ENCODE data around the gene QKI. TPM values are rescaled to one million over a fixed set of nuclear protein-coding genes. Genes with fewer than 3 reads are reported as not detected.
"Not testable (repeated sequence)": the region's sequence is repeated elsewhere in the genome, so short reads cannot be mapped to it uniquely, and the experiment has no call there.

Gene QKI
- total and polyA plus RNA-seq, 8 donors, result 8.0 to 261 (median 32.2) TPM

DNA sequence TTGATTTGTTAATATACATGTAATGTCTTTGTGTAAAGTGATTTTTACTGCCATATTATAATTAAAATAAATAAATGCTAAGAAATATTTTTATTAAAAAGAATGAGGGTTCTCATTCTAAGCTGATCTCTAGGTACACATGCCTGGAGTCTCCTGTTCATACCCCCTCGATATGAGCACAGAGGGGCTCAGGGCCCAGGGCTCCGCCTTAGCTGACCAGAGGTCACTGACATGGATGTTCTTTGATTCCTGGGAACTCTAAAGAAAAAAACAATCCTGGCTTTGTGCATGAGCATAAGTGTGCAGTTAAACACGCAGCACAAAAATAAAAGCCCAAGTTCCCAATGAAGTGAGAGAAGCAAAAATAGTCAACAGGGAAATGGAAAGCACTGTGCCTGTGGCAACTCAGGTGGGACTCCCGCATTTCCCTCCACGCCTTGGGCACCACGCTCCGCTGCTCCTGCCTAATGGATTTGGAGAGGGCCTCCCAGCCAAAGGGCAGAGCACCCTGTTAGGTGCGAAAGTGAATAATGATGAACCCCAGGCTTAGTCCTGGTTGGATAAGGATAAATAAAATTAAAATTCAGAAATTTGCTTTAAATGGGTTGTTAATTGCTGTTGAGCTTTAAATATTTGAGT is 33.3 kb upstream of the QKI start:
- 81 to 88% (median 86%) methylated on average over 8 of the region's 8 CpGs for WGBS, 5 donors
- DNase-seq, result no peak
- Histone ChIP-seq H3K9me3 (no peaks in the 10 kb centered on the region), H3K36me3 (no peaks in the 10 kb centered on the region), H3K4me3 (no peak overlapping the region), H3K4me1 (no peaks in the 10 kb centered on the region), H3K27me3 (no peaks in the 10 kb centered on the region), H3K27ac (no peak overlapping the region)
- TF ChIP-seq POLR2AphosphoS5 (IDR thresholded peaks at IDR 0.05) (no peak), POLR2A (IDR thresholded peaks at IDR 0.05) (no peak)
- intact Hi-C loops (cut with DNase I; ENCODE audit: low total_unique reads), result no loop called here

DNA sequence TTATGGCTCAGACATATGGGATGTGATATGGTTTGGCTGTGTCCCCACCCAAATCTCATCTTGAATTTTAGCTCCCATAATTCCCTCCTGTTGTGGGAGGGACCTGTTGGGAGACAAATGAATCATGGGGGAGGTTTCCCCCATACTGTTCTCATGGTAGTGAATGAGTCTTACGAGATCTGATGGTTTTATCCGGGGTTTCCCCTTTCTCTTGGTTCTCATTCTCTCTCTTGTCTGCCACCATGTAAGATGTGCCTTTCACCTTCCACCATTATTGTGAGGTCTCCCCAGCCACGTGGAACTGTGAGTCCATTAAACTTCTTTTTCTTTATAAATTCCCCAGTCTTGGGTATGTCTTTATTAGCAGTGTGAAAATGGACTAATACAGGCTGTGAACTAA is 31.1 kb upstream of the QKI start:
- H3K27me3 ChIP-seq; DNase-seq; H3K4me1 ChIP-seq; H3K9me3 ChIP-seq; H3K27ac ChIP-seq; intact Hi-C loops (cut with DNase I; ENCODE audit: low total_unique reads); H3K4me3 ChIP-seq; H3K36me3 ChIP-seq: not testable (repeated sequence)
- 83 to 93% (median 90%) methylated on average over 3 of the region's 3 CpGs for WGBS, 5 donors

DNA sequence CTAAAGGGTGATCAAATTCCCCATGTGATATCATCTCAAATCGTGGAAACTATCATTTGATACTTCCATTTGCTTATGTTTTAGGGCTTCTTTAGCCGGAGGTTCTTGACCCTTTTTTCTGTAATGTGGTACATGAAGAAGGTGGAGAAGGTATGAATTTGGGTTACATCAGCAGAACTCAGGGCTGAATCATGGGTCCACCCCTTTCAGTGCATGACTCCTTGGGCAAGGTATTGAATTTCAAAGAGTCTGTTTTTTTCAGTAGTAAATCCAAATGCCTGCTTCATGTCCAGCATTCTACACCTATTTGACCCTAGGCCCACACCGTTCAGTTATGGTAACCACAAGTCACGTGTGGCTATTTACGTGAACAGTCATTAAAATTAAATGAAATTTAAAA is 30.6 kb upstream of the QKI start:
- intact Hi-C loops (cut with DNase I; ENCODE audit: low total_unique reads), result no loop called here
- TF ChIP-seq, protein P1, sequence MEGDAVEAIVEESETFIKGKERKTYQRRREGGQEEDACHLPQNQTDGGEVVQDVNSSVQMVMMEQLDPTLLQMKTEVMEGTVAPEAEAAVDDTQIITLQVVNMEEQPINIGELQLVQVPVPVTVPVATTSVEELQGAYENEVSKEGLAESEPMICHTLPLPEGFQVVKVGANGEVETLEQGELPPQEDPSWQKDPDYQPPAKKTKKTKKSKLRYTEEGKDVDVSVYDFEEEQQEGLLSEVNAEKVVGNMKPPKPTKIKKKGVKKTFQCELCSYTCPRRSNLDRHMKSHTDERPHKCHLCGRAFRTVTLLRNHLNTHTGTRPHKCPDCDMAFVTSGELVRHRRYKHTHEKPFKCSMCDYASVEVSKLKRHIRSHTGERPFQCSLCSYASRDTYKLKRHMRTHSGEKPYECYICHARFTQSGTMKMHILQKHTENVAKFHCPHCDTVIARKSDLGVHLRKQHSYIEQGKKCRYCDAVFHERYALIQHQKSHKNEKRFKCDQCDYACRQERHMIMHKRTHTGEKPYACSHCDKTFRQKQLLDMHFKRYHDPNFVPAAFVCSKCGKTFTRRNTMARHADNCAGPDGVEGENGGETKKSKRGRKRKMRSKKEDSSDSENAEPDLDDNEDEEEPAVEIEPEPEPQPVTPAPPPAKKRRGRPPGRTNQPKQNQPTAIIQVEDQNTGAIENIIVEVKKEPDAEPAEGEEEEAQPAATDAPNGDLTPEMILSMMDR (IDR thresholded peaks at IDR 0.05), result no peak
- TF ChIP-seq EP300 (IDR thresholded peaks at IDR 0.05) (no peak), POLR2AphosphoS5 (IDR thresholded peaks at IDR 0.05) (no peak), POLR2A (IDR thresholded peaks at IDR 0.05) (no peak)
- WGBS, 5 donors, result 94 to 98% (median 95%) methylated on average over 5 of the region's 5 CpGs
- Histone ChIP-seq H3K9me3 (no peaks in the 10 kb centered on the region), H3K36me3 (no peaks in the 10 kb centered on the region), H3K27me3 (no peaks in the 10 kb centered on the region), H3K4me1 (no peaks in the 10 kb centered on the region), H3K4me3 (no peak overlapping the region), H3K27ac (no peak overlapping the region)
- no peak for DNase-seq

DNA sequence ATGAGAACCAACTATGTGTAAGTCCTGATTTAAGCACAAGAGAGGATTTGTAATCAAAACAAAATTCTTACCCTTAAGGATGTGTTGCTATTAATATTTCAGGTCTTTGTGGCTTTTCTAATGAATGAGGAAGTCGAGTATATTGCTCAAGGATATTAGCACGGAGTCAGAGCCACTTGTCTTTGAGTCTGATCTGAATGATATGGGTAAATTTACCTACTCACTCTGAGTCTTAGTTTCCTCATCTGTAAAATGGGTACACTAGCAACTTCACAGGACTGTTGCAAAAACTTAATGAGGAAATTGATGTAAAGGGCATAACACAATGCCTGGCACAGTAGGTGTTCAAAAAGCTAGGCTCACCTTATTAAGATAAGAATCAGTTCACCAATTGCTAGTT is 30.0 kb upstream of the QKI start:
- no peaks in the 10 kb centered on the region for H3K36me3 ChIP-seq
- no peak overlapping the region for H3K4me3 ChIP-seq
- no peaks in the 10 kb centered on the region for H3K4me1 ChIP-seq
- no peak overlapping the region for H3K27ac ChIP-seq
- 66 to 77% (median 69%) methylated on average over 2 of the region's 2 CpGs for WGBS, 5 donors
- DNase-seq, result no peak
- H3K27me3 ChIP-seq, result no peaks in the 10 kb centered on the region
- TF ChIP-seq, protein P1 (IDR thresholded peaks at IDR 0.05), result no peak
- TF ChIP-seq POLR2AphosphoS5 (IDR thresholded peaks at IDR 0.05), result no peak
- no peak for TF ChIP-seq EP300 (IDR thresholded peaks at IDR 0.05)
- no peak for TF ChIP-seq POLR2A (IDR thresholded peaks at IDR 0.05)
- H3K9me3 ChIP-seq, result no peaks in the 10 kb centered on the region
- intact Hi-C loops (cut with DNase I; ENCODE audit: low total_unique reads), result no loop called here

DNA sequence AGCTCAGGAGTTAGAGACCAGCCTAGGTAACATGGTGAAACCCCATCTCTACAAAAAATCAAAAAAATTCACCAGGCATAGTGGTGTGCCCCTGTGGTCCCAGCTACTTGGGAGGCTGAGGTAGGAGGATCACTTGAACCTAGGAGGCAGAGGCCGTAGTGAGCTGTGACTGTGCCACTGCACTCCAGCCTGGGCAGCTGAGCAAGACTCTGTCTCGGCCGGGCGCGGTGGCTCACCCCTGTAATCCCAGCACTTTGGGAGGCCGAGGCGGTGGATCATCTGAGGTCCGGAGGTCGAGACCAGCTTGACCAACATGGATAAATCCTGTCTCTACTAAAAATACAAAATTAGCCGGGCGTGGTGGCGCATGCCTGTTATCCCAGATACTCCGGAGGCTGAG is 29.0 kb upstream of the QKI start:
- H3K4me3 ChIP-seq; intact Hi-C loops (cut with DNase I; ENCODE audit: low total_unique reads); H3K4me1 ChIP-seq; H3K27me3 ChIP-seq; H3K36me3 ChIP-seq; H3K9me3 ChIP-seq; DNase-seq; H3K27ac ChIP-seq: not testable (repeated sequence)
- WGBS, 5 donors, result 94 to 96% (median 95%) methylated on average over 12 to 13 of the region's 13 CpGs

DNA sequence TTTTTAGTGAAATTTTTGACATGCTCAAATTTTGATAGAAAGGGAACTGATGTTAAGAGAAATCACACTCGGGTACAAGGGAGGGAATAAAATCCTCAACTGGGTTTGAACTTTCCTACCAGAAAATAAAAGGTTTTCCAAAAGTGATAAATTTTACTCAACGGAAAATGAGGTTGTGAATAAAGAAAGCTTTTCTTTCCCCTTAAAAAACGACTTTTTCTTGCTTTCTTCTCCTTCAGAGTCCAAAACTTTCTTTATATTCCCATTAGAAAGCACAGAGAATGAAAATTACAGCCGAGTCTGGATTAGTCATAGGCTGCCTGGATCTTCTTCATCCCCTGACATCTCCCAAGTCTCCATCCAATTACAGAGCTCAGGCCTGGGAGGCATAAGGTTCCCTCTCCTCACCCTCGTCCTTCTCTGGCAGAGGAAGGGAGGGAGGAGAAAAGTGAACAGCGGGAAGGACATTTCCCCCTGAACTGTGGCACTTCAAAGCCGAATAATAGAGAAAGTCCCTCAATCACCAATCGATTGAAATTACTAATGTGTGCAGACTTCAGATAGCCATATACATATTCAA is 28.1 kb upstream of the QKI start:
- DNase-seq, result no peak
- TF ChIP-seq POLR2A (IDR thresholded peaks at IDR 0.05) (no peak), EP300 (IDR thresholded peaks at IDR 0.05) (no peak), POLR2AphosphoS5 (IDR thresholded peaks at IDR 0.05) (no peak)
- TF ChIP-seq, protein P1 (IDR thresholded peaks at IDR 0.05), result no peak
- Histone ChIP-seq H3K27ac (no peak overlapping the region), H3K4me3 (no peak overlapping the region), H3K36me3 (no peaks in the 10 kb centered on the region), H3K9me3 (no peaks in the 10 kb centered on the region), H3K27me3 (no peaks in the 10 kb centered on the region), H3K4me1 (no peaks in the 10 kb centered on the region)
- WGBS, 5 donors, result 69 to 79% (median 75%) methylated on average over 8 of the region's 8 CpGs
- intact Hi-C loops (cut with DNase I; ENCODE audit: low total_unique reads), result no loop called here
